Right renal cortex interstitium (tissue), 3 donors: ENCODE measurements around the gene PRELID3B. TPM values are rescaled to one million over a fixed set of nuclear protein-coding genes. Genes with fewer than 3 reads are reported as not detected.

Experiments used
- DNase-seq, 3 donors: peaks; one replicate each; pipeline ENCODE4 v3.0.0-alpha.2; 2013; ENCODE audit warnings: low read depth in 3 of 3, low spot score in 2 of 3
- polyA plus RNA-seq, 3 donors: library from polyadenylated mRNA; unstranded; fragments of 120-200 nt; gene quantifications; one replicate each; pipeline ENCODE4 v1.2.1, GENCODE V29; 2013; ENCODE audit not compliant: insufficient read length in 3 of 3

The PRELID3B gene
- polyA plus RNA-seq, 3 donors: 73.3 to 81.5 (median 77.2) TPM

- DNase-seq: no peak
Measured at GRCh38 chr20:59000326-59000725, 42.3 kb downstream of the PRELID3B start.

- no peak for DNase-seq
Measured at GRCh38 chr20:58998656-58999055, 43.9 kb downstream of the PRELID3B start.

DNA sequence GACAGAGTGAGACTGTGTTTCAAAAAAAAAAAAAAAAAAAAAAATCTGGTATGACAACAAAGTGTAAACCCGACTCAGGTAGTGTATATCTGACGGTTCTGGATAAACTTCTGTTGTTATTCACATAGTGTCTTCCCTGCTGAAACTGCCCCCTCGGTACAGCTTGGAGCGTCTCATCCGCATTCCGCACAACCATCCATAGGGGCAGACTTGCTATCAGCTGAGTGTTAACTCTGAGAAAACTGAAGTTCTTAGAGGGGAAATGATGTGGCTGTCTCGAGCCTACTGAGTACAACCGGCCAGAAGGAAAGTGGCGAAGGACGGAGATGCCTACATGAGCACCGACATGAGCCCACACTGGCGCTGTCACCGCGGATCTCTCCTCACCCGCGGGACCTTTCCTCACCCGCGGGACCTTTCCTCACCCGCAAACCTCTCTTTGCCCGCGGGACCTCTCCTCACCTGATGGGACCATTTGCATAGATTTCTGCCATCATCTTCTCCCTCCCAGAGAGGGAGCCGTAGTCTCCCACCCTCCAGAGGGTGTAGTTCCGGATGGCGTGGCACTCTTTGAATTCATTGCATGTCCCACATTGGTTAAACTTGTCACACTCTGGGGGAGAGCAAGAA, 45.3 kb downstream of the PRELID3B start:
- DNase-seq: no peak

- DNase-seq: no peak
Measured at GRCh38 chr20:58996226-58996611, 46.4 kb downstream of the PRELID3B start.

GRCh38 chr20:58995461-58996225, 46.9 kb downstream of the PRELID3B start:
- DNase-seq: no peak

DNA sequence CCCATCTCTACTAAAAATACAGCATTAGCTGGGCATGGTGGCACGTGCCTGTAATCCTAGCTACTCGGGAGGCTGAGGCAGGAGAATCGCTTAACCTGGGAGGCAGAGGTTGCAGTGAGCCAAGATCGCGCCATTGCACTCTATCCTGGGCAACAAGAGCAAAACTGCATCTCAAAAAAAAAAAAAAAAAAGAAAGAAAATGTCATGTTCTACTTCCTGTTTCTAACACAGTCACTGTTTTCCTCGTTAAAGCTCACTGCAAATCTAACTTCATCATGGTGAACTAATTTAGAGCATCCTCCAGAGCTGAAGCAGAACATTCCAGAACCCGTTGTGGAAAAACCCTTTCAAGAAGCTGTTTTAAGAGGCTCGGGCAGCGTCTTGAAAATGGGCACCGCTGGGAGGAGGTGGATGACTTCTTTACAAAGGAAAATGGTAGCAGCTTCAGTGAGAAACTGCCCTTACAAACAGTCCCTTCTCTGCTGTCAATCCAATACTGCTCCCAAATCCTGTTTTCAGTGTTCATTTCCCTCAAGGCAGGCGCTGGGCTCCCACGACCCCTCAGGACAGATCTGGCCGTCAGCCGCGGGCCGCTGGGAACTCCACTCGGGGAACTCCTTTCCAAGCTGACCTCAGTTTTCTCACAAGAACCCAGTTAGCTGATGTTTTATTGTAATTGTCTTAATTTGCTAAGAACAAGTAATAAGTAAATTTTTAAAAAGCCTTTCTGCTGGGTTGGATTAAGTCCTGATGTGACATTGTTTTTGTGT, 48.0 kb downstream of the PRELID3B start:
- DNase-seq: no peak

DNA sequence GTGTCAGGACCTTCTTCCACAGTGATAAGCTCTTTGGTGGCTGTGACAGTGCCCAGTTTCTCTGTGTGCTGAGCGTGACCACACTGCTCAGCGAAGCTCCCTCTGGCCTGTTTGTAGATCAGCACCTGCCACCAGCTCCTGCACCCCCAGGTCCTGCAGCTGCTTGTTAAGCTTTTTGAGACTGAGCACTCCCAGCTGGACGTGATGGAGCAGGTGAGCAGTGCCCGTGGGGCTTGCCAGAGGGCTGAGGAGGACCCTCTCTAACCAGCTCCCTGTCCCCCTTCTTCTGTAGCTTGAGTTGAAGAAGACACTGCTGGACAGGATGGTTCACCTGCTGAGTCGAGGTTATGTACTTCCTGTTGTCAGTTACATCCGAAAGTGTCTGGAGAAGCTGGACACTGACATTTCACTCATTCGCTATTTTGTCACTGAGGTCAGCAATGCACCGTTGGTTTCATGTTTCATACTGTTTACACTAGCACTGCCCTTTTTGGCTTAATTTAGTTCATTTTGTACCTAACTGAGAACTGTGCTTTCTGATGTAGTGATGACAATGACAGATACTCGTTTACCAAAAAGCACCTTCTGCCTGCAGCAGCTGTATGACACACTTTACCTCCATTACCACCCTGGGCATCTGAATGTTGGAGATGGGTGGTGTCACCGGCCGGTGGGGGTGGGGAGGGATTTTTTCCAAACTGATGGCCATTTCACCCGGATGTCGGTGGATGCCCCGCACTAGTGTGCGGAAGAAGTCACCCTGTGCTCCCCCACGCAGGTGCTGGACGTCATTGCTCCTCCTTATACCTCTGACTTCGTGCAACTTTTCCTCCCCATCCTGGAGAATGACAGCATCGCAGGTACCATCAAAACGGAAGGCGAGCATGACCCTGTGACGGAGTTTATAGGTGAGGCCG, 49.0 kb downstream of the PRELID3B start:
- DNase-seq: no peak

GRCh38 chr20:58992911-58993310, 49.7 kb downstream of the PRELID3B start:
- no peak for DNase-seq

DNA sequence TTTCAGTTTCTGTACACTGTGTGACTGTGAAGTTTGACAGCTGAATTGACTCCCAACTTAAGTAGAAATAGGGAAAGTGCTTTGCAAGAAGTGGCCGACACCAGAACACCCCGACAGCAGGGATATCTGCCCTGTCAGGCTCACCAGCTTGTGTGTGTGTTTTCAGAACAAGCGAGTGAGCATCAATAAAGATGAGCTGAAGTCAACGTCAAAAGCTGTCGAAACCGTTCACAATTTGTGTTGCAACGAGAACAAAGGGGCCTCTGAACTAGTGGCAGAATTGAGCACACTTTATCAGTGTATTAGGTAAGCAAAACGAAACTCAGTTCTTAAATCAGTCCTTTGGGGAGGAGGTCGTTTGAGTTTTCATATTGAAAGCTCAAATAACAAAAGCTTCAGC, 50.9 kb downstream of the PRELID3B start:
- no peak for DNase-seq

DNA sequence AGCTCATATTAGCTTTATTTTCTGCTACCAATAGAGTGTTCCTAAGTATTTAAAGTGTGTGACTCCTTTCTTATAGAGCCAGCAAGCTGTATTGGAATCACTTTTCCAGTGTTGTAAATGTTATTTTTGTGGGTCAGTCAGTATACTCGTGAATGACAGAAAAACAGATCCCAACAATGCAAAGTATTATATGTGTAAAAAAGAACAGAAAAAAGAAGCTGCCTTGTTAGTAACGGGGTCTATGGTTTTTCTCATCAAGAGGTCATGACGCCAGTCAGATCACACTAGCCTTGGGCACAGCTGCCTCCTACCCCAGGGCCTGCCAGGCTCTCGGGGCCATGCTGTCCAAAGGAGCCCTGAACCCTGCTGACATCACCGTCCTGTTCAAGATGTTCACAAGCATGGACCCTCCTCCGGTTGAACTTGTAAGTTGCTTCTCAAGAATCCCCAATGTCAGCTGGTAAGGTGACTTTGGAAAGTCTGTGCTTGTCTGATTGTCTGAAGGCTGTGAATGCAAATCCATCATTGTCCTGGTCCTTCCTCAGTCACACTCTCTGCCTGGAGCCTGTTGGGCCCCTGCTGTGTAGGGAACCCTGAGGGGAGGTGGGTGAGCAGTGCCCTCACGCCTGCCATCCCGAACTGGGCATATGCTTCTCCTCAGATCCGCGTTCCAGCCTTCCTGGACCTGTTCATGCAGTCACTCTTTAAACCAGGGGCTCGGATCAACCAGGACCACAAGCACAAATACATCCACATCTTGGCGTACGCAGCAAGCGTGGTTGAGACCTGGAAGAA, 51.7 kb downstream of the PRELID3B start:
- DNase-seq: no peak

- no peak for DNase-seq
Measured at GRCh38 chr20:58989196-58989595, 53.4 kb downstream of the PRELID3B start.

DNA sequence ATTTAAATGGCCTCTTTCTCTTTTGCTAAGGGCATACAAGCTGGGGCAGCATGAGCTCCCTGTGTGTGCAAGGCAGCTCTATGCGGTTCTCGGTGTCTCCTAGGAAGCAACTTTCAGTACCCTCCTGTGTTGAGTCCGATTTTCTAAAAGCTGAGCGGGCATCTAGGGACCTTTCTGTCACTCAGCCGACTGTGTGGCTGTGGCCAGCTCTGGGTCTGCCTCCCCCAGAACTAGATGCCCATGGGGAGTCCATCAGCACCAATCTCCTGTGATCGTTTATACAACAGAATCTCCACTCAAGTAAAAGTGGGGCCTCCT, 54.1 kb downstream of the PRELID3B start:
- no peak for DNase-seq

GRCh38 chr20:58987790-58988564, 54.6 kb downstream of the PRELID3B start:
- no peak for DNase-seq

DNA sequence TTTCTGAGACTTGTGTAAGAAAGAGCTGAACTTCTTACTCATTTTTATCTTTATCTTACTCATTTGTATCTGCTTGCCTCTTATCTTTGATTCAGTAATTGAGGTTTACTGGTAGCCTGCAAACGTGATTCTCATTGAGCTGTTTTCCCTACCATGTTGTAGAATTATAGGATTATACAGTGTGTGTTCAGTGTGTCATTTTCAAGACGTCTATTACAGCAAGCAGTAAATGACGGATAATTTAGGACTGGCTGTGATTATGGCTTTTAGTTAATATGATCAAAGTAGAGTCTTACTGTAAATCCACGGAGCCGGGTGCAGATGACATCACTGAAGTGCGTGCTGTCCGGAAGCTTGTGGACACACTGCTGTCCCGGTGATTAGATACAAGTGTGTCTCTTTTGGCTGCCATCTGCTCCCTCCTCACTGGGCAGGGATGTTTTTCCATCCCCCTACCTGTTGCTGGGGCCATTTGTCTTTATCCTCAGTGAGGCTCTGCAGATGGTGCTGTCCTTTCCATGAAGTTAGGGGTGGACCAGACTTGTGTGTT, 55.5 kb downstream of the PRELID3B start:
- no peak for DNase-seq

DNA sequence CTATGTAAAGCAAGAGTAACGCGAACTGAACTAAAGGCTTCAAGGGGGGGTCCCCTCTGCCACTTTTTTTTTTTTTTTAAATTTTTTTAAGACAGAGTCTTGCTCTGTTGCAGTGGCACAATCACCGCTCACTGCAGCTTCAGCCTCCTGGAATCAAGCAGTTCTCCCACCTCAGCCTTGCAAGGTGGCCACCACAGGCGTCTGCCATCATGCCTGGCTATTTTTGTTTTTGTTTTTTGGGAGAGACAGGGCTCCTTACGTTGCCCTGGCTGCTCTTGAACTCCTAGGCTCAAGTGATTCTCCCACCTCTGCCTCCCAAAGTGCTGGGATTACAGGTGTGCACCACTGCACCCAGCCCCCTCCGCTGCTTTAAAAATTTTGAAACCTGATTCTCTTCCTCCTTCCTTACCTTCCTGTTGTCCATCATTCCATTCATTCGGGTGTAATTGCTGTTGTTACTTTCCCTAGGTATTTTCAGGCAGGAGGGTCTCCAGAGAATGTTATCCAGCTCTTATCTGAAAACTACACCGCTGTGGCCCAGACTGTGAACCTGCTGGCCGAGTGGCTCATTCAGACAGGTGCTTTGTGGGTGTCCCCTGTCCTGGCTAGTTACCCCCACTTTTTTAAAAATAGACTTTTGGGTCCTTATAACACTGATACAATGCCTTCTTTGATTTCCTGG, 56.2 kb downstream of the PRELID3B start:
- DNase-seq: no peak

GRCh38 chr20:58985656-58986055, 56.9 kb downstream of the PRELID3B start:
- no peak for DNase-seq

DNA sequence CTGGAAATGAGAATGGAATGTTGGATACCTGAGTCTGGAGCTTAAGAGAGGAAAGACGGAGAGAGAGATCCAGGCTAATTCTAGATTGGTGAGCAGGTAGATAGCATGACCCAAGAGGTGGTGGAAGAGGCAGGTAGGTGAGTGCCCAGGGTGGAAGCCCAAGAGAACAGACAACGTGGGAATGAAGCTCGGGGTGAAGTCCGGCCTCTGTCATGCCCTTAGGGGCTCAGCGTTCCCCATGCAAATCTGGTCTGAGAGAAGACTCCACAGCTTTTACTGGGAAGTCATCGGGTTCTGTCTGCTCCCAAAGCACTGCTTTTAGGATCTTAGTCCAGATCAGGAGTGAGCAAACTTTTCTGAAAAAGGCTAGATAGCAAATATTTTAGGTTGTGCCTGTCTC, 57.9 kb downstream of the PRELID3B start:
- no peak for DNase-seq
